Measurements from ENCODE around the gene SOX30.
"Not testable (repeated sequence)": the region's sequence is repeated elsewhere in the genome, so short reads cannot be mapped to it uniquely, and the experiment has no call there.

Gene SOX30

DNA sequence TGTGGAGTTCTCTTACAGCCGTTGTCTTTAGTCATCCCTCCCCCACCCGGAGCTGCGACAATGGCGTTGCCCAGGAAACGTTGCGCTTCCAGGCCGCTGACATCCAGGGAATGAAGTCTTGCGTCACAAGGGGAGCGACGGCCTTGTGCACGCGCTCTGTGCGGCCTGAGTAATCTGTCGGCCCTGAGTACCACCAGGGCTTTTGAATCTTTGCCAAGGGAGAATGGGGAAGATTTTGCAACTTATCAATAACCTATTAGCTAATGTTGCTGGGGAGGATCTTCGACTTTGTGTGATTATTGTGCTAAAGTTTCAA lies at the start of gene SOX30:
Gene SOX30, minus strand, starts transcription at position 62 of the 316 bp plus-strand sequence. CDS start 360 bp downstream, outside the sequence.
- DNase-seq (ENCODE audit: low read depth): no peak
- H3K4me3 ChIP-seq (ENCODE audit: low read depth, low read length): peak within 1 kb of the TSS; percentile 32

DNA sequence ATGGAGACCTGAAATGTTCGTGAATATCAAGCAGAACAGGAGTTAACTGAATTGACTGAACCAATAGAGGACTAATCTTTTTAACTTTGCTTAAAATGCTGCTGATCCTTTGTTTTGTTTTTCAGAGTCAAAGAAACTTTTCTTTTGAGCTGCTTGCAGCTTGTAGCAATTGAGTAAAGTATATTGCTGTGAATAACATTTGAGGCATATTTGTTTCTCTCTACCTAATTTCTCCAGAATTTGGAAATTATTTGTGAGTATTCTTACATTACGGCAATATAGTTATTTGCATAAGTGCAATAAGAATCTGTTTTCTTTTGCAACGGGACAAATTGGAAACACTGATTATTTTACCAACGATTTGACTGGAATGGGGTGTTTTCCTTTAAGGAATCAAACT lies 46.4 kb upstream of the SOX30 start:
- H3K4me3 ChIP-seq (ENCODE audit: low read depth, low read length); DNase-seq (ENCODE audit: low read depth): not testable (repeated sequence)

DNA sequence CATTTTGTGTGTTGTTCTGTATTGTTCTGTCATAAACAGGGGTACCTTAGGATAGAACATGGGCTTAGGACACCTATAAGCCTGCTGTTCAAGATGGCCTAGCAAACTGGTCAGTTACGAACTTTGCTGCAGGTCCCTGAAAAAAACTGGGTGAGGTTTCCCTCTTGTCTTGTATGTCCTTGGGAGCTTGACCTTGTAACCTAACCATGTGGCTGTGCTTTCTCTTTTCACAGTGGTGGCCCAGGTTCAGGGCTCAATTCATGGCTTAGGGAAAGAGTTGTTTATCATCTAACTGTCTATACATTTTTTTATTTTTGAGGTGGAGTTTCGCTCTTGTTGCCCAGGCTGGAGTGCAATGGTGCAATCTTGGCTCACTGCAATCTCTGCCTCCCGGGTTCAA lies 43.9 kb upstream of the SOX30 start:
- not testable (repeated sequence) for DNase-seq (ENCODE audit: low read depth); H3K4me3 ChIP-seq (ENCODE audit: low read depth, low read length)

DNA sequence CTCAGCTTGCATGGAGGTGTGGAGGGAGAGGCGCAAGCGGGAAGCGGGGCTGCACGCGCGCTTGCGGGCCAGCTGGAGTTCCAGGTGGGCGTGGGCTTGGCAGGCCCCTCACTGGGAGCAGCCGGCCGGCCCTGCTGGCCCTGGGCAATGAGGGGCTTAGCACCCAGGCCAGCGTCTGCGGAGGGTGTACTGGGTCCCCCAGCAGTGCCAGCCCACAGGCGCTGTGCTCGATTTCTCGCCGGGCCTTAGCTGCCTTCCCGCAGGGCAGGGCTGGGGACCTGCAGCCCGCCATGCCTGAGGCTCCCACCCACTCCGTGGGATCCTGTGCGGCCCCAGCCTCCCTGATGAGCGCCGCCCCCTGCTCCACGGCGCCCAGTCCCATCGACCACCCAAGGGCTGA lies 41.6 kb upstream of the SOX30 start:
- not testable (repeated sequence) for H3K4me3 ChIP-seq (ENCODE audit: low read depth, low read length); DNase-seq (ENCODE audit: low read depth)

DNA sequence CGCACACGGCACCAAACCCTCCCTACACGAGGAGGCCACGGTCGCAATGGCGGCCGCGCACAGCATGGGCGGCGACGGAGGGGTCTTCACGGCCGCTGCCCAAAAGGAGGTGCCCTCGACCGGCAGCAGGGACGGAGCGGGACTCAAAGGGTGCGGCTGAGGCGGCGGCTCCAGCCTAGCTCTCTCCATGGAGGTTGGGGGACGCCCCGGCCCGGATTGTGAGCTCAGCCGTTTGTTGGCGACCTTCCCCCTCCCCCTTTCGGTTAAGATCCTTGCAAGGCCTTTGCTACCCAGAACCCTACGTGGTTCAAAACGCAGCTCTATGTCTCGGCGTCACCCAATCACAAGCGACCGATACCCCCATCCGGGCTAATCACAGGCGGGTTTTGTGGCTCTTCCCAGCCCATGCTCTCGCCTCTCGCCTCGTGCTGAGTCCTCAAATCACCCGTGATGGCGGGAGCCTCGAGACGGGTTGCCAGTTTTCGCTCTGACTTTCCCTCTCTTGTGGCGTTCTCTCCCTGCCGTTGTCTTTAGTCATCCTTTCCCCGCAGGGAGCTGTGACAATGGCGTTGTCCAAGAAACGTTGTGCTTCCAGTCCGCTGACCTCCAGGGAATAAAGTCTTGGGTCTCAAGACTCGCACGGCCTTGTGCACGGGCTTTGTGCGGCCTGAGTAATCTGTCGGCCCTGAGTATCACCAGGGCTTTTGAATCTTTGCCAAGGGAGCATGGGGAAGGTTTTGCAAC lies 38.6 kb upstream of the SOX30 start:
- H3K4me3 ChIP-seq (ENCODE audit: low read depth, low read length): no peak overlapping the region
- DNase-seq (ENCODE audit: low read depth): no peak

DNA sequence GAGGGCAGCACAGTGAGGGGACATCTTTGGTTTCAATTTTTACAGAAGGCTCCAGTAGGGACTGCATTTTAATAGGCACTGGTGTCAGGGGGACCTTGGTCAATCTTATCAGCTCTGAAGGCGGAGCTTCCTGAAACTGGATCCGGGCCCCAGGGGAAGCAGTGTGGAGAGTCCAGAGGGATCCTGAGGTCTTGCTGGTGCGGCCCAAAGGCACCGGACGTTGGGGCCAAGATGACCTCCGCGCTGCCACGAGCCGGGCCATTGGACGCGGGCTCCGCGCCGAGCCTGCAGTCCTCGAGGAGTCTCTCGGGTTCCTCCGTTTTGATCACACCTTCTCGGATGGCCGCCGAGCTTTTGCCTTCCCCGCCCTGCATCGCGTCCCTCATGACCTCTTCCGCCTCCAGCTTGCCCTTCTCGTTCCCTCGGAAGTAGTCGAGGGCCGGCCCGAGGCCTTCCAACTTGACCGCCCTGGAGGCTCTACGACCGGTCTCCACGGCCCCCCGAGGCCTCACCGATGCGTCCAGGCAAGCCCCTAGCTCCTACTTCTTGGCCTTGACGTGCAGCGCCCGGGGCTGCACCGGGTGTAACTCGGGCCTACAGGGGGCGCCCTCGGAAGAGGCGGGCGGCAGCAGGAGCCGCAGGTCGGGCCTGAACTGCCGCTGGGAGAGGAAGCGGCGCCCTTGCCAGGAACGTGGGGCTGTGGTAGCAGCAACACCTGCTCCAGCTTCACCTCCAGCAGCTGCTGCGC lies 37.9 kb upstream of the SOX30 start:
- H3K4me3 ChIP-seq (ENCODE audit: low read depth, low read length): no peak overlapping the region
- no peak for DNase-seq (ENCODE audit: low read depth)

DNA sequence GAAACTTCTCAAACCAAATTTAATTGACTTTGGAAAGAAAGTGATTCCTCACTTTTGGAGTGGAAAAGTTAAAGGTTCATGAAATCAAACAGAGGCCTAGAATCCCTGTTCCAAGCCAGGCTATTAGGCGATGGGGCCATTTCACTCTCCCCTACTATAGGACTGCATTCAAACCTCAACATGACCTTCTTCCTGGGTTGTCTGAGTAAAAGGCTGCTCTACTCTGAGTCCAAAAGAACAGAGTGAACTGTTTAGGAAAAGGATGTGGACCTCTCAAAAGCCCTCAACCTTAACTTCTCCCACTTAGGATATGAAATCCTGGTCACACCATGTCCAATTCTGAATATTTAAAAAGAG lies 34.9 kb upstream of the SOX30 start:
- DNase-seq (ENCODE audit: low read depth): no peak
- no peak overlapping the region for H3K4me3 ChIP-seq (ENCODE audit: low read depth, low read length)

DNA sequence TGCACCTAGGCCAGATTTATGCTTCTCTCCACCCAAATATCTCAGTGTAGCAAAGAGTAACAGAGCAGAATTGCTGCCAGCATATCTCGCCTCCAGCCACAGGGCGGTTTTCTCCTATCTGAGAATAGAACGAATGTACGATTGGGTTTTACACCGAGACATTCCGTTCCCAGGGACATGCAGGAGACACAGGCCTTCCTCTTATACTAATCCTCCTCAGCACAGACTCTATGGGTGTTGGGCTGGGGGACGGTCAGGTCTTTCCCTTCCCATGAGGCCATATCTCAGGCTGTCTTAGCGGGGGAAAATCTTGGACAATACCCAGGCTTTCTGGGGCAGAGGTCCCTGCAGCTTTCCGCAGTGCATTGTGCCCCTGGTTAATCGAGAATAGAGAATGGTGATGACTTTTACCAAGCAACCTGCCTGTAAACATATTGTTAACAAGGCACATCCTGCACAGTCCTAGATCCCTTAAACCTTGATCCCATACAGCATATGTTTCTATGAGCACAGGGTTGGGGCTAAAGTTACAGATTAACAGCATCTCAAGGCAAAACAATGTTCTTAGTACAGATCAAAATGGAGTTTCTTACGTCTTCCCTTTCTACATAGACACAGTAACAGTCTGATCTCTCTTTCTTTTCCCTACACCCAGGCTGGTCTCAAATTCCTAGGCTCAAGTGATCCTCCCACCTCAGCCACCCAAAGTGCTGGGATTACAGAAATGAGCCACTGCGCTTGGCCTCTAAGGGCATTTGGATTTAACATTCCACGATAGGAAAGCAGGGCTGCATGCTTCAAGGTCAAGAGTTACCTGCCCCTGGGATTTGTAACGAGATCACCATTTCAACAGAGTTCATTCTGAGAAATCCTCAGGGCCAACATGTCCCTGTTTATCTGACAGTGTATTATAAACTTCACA lies 34.3 kb upstream of the SOX30 start:
- DNase-seq (ENCODE audit: low read depth); H3K4me3 ChIP-seq (ENCODE audit: low read depth, low read length): not testable (repeated sequence)

DNA sequence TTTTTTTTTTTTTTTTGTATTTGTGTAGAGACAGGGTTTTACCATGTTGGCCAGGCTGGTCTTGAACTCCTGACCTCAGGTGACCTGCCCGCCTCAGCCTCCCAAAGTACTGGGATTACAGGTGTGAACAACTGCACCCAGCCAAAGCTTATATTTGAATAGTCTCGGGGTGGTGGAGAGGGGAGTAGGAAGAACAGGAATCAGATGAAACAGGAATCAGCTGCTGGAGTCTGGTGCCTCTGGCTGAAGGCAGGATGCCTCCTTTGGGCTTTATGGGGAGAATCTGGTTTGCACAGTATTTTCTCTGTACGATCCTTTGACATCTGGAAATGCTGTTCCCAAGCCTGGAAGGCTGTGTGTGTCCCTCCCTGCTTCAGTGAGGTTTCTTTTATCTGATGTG lies 30.0 kb upstream of the SOX30 start:
- H3K4me3 ChIP-seq (ENCODE audit: low read depth, low read length): no peak overlapping the region
- no peak for DNase-seq (ENCODE audit: low read depth)

DNA sequence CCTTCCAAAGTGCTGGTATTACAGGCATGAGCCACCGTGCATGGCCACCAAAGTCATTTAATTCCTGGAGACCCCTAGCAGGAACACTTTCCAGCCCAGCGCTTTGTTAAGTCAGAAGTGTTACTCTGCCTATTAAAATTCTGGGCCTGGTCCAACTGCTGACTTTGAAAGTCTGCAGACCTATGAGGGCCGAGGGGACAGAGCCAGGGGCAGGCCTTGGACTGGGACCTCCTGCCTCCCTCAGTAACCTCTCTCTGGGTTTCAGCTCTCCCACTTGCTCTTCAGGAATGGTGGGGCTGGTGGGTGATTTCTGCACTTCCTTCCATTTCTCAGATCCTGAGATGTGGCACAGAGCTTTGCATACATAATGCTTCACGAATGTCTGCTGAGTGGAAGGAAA lies 28.8 kb upstream of the SOX30 start:
- H3K4me3 ChIP-seq (ENCODE audit: low read depth, low read length): no peak overlapping the region
- DNase-seq (ENCODE audit: low read depth): no peak

DNA sequence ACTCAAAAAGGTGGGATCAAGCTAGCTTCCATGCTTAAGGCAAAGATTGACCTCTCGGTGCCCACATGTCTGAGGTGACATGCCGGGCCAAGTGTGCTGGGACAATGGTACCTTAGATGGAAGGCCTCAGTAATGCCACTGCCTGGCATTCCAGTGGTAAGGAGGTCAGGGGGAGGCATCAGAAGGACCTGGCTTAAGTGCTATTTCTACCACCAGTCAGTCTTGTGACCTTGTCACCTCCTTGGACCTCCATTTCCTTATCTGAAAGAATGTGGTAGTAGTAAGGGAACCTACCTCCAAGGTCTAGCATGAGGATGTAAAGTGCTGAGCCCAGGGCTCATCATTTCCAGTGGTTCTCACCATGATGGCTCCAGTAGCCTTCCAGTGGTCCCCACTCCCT lies 28.0 kb upstream of the SOX30 start:
- no peak for DNase-seq (ENCODE audit: low read depth)
- H3K4me3 ChIP-seq (ENCODE audit: low read depth, low read length): no peak overlapping the region

DNA sequence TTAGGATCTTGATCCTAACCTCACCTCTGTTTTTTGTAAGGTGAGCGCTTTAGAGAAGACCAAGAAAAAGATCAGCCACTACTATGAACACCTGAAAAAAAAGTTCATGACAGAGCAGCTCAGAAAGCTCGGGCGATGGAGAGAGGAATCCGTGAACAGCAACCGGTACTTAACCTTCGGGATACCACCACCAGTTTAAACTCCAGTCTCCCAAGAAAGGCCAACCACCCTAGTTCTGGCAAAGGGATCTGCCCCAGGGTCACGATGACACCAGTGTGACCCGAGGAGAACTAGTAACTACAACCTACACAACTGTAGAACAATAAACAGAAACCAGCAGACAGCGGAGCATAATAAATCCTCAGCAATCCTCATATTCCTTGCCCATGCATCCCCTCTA lies 27.6 kb upstream of the SOX30 start:
- no peak overlapping the region for H3K4me3 ChIP-seq (ENCODE audit: low read depth, low read length)
- DNase-seq (ENCODE audit: low read depth): no peak

DNA sequence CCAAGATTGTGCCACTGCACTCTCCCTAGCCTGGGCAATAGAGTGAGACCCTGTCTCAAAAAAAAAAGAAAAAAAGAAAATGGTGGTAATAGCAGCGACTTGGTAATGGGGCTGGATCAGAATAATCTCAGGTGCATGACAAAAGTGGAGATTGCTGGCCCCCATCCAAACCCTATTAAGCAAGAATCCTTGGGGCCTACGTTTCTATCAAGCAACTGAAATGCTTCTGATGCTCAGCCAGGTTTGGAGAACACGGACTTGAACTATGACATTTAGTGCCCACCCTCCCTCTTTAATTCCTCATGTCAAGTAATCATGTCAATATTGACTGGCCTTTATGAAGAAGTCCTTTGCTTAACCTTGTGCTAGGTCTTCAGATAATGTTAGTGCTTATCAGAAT lies 25.7 kb upstream of the SOX30 start:
- no peak overlapping the region for H3K4me3 ChIP-seq (ENCODE audit: low read depth, low read length)
- no peak for DNase-seq (ENCODE audit: low read depth)

DNA sequence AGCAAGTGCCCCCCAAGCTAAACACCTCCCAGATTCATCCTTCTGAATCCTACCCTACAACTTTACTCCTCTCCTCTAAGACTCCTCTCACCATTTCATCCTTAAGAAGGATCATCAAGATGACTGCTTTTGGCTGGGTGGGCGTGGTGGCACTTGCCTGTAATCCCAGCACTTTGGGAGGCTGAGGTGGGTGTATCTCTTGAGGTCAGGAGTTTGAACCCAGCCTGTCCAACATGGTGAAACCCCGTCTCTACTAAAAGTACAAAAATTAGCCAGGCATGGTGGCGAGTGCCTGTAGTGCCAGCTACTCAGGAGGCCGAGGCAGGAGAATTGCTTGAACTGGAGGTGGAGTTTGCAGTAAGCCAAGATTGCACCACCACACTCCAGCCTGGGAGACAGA lies 22.1 kb upstream of the SOX30 start:
- not testable (repeated sequence) for DNase-seq (ENCODE audit: low read depth); H3K4me3 ChIP-seq (ENCODE audit: low read depth, low read length)

DNA sequence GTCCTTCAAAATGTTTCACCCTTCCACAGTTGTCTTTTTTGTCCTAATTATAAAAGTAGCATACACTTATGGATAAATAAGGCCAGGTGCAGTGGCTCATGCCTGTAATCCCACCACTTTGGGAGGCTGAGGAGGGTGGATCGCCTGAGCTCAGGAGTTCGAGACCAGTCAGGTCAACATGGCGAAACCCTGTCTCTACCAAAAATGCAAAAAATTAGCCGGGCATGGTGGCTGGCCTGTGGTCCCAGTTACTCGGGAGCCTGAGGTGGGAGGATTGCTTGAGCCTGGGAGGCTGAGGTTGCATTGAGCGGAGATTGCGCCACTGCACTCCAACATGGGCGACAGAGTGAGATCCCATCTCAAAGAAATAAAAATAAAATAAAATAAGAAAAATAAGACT lies 20.7 kb upstream of the SOX30 start:
- no peak for DNase-seq (ENCODE audit: low read depth)
- no peak overlapping the region for H3K4me3 ChIP-seq (ENCODE audit: low read depth, low read length)

DNA sequence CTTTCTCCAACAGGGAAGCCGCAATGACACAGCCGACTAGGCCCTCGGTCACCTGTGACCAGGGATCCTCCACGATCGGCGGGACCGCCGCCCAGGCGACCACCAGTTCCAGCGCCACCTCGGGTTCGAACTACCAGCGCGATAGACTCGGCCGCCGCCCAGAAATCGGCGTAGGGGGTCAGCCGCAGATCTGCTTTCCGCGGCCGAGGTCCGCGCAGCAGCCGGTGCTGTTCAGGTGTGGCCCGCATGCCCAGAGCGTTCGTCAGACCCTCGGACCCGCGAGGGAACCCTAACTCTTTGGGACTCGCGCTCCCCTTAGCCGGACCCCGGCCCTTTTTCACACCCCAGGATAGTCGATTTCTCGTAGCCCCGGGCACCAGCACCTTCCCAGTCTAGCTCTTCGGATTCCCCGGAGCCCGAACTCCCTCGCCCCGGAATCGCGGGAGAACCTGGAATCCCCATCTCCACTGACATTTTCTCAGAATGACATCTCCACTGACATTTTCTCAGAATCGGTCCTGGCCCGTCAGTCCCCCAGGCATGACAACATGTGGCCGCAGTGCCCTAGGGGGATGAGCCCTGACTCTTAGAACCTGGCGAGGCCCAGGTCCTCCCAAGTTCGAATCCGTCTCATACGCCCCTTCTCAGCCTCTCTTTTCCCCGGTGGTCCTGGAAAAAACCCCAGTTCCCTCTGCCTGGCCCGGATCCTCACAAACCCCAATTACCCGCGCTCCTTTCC lies 19.5 kb upstream of the SOX30 start:
- DNase-seq (ENCODE audit: low read depth): no peak
- peak overlapping the region; percentile 61 for H3K4me3 ChIP-seq (ENCODE audit: low read depth, low read length)

DNA sequence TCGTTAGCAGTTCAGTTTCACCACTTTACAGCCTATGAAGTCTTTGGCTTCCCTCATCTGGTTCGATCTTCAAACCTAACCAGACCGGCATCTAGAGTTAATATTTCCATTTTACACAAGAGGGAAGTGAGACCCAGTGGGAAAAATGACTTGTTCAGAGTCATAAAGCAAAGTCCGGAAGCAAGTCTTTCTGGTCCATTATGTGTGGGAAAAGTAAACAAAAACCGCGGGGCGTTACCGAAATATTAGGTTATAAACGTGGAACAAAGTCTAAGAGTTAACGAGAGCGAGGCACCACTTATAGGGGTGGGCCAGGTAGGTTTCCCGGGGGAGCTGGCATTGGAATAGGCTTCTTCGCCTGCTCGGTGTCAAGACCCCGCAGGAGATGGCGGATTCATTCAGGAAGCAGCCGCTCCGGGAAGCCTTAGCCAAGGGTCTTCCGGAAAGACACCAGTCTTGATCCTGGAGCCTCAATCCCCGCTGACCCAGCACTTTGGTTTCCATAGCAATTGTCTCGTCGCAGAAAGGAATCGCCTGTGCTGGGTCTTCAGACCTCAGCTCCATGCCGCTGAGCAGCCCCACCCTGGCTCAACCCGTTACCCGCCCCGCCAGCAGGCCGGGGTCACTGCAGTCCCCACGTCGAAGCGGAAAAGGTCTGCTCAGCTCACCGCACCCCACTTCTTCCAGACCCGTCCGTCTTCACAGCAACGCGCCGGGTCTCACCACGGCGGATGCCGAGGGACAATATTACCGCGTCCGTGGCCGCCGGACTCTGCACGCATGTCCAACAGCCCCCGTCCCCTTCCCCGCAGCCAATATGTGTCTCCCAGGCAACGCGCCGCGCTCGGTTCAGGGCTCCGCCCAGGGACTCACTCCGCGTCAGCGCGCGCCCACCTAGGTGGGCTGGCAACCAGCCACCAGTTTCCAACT lies 18.7 kb upstream of the SOX30 start, which contains the start of gene C5orf52:
Gene C5orf52, plus strand, starts transcription at position 872 of the 930 bp plus-strand sequence. CDS start 82 bp downstream, outside the sequence.
- DNase-seq (ENCODE audit: low read depth): no peak
- H3K4me3 ChIP-seq (ENCODE audit: low read depth, low read length): peak within 1 kb of the TSS; percentile 61

DNA sequence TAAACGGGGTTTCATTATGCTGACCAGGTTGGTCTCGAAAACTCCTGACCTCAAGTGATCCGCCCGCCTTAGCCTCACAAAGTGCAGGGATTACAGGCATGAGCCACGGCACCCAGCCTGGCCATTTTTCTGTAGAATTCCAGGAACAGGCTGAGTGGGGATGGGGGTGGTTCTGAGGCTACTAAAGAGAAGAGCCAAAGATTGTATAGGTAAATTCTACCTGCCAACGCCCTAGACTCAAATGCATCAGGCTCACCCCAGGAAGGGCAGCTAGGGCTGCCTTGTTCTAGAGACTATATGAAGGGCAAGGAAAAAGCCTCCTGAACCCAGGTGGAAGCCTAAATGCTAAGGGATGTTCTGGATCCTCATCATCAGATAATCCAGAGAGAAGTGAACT lies 17.5 kb upstream of the SOX30 start:
- DNase-seq (ENCODE audit: low read depth): no peak
- H3K4me3 ChIP-seq (ENCODE audit: low read depth, low read length): no peak overlapping the region

Measured in skeletal muscle cell (primary cell).